K562 (cell line): ENCODE results near the gene LPCAT3. TPM values are rescaled to one million over a fixed set of nuclear protein-coding genes. Genes with fewer than 3 reads are reported as not detected.
A peak's percentile ranks its signal among the peaks of the same experiment; 100 is the strongest.

Experiments
- ATAC-seq: fragments of 200-7000 bp; cut with Tn5 transposase; 3 replicates; pipeline ENCODE4 v1.9.1; 2020; ENCODE audit warnings: moderate library complexity
- BruUV-seq: library from RNA; stranded (reverse); fragments of 400-500 nt; replicated peaks from 2 replicates; lab custom pipeline; 2021; lab: Mats Ljungman, UMichigan
- CTCF ChIA-PET: fragments of 300-600 bp; formaldehyde crosslinking; extraction: SDS; loops from one replicate; lab custom pipeline; 2021; ENCODE audit warnings: low intra/inter-chr PET ratio; lab: Yijun Ruan, JAX
- POLR2A ChIA-PET: fragments of 300-600, 350-650 bp; sonication (Branson Sonifier 250); formaldehyde crosslinking; extraction: SDS; loops from one replicate; lab custom pipeline; 2021; ENCODE audit warnings: antibody characterized with exemption, inconsistent platforms; lab: Yijun Ruan, JAX
- DNase-seq, 4 experiments: peaks; one replicate each; pipeline versions ENCODE4 v3.0.0 to v3.0.0-alpha.2; 2011 to 2018; ENCODE audit warnings: low spot score in 3 of 4, mixed read lengths in 3 of 4; ENCODE audit errors: extremely low read depth in 1 of 4
- FAIRE-seq: peaks from 2 replicates; lab custom pipeline; 2011; peaks lifted over from hg19 to GRCh38; lab: Jason Lieb, UNC
- H2AFZ ChIP-seq: 2 replicates; pipeline ENCODE4 v1.6.0; 2011; ENCODE audit warnings: low read depth, low read length, control low read depth, inconsistent platforms
- H3K27ac ChIP-seq: fragments of 200-600 bp; 3 replicates; pipeline ENCODE4 v1.8.0; 2011; ENCODE audit warnings: low read depth, mild to moderate bottlenecking, control low read depth, inconsistent platforms, low read length, moderate library complexity, mixed read lengths; ENCODE audit errors: extremely low read depth
- H3K27me3 ChIP-seq, 2 experiments: fragments of 300-600 bp in 1 of 2; 2 replicates in 1 of 2; 3 replicates in 1 of 2; pipeline versions ENCODE4 v1.6.0 to v1.8.0; 2011; ENCODE audit warnings: inconsistent platforms in 2 of 2, low read length in 2 of 2, mild to moderate bottlenecking in 1 of 2, mixed read lengths in 1 of 2, moderate library complexity in 1 of 2; ENCODE audit not compliant: control insufficient read depth in 2 of 2, insufficient read depth in 2 of 2
- H3K36me3 ChIP-seq: fragments of 300-600 bp; 3 replicates; pipeline ENCODE4 v1.8.0; 2011; ENCODE audit warnings: mild to moderate bottlenecking, low read length, inconsistent platforms; ENCODE audit not compliant: control insufficient read depth, insufficient read depth
- H3K4me1 ChIP-seq, 2 experiments: fragments of 200-600 bp in 1 of 2; replicated peaks in 1 of 2; 2 replicates in 1 of 2; 3 replicates in 1 of 2; pipeline versions ENCODE4 v1.5.1 to v1.8.0; 2011; ENCODE audit warnings: inconsistent platforms in 2 of 2, low read length in 2 of 2, mild to moderate bottlenecking in 1 of 2, mixed read lengths in 1 of 2, moderate library complexity in 1 of 2; ENCODE audit not compliant: control insufficient read depth in 2 of 2, insufficient read depth in 2 of 2
- H3K4me2 ChIP-seq: 2 replicates; pipeline ENCODE4 v1.6.1; 2011; ENCODE audit warnings: low read length, control low read depth, inconsistent platforms, mixed read lengths; ENCODE audit not compliant: insufficient read depth
- H3K4me3 ChIP-seq: fragments of 200-600 bp; sonication (generic), shearing (Covaris generic); 2 replicates; pipeline ENCODE4 v1.5.1; 2016; ENCODE audit warnings: control low read depth, inconsistent platforms
- H3K79me2 ChIP-seq: fragments of 200-600 bp; 3 replicates; pipeline ENCODE4 v1.8.0; 2011; ENCODE audit warnings: low read length, inconsistent platforms; ENCODE audit not compliant: control insufficient read depth, insufficient read depth
- H3K9ac ChIP-seq, 2 experiments: 2 replicates each; pipeline versions ENCODE4 v1.6.0 to v1.6.1; 2011; ENCODE audit warnings: low read depth in 2 of 2, low read length in 2 of 2, control low read depth in 1 of 2, inconsistent platforms in 1 of 2, mild to moderate bottlenecking in 1 of 2, mixed read lengths in 1 of 2; ENCODE audit not compliant: insufficient read depth in 1 of 2
- H3K9me1 ChIP-seq: one replicate; pipeline ENCODE4 v1.6.0; 2011; ENCODE audit warnings: inconsistent platforms, mild to moderate bottlenecking, low read length, moderate library complexity; ENCODE audit not compliant: control insufficient read depth, insufficient read depth
- H3K9me3 ChIP-seq: replicated peaks from 2 replicates; pipeline ENCODE4 v1.5.1; 2011; ENCODE audit warnings: low read depth, low read length, inconsistent platforms; ENCODE audit not compliant: control insufficient read depth, insufficient read depth
- H4K20me1 ChIP-seq: replicated peaks from 2 replicates; pipeline ENCODE4 v1.6.1; 2011; ENCODE audit warnings: low read length, inconsistent platforms, mixed read lengths; ENCODE audit not compliant: control insufficient read depth, insufficient read depth
- E4F1 ChIP-seq: fragments of 250-450 bp; sonication (Bioruptor Pico); IDR thresholded peaks from 2 replicates; pipeline ENCODE4 v1.5.0; 2021; ENCODE audit warnings: mild to moderate bottlenecking, borderline replicate concordance
- HDGF ChIP-seq: fragments of 450-650 bp; IDR thresholded peaks from 2 replicates; pipeline ENCODE4 v1.6.1; 2016
- RBFOX2 ChIP-seq: fragments of 200-400 bp; formaldehyde crosslinking; IDR thresholded peaks from 2 replicates; pipeline ENCODE4 v1.6.1; 2017; ENCODE audit warnings: low read depth, mild to moderate bottlenecking, low read length, moderate library complexity
- TRIM25 ChIP-seq: fragments of 450-650 bp; IDR thresholded peaks from 2 replicates; pipeline ENCODE4 v1.7.0; 2016; ENCODE audit warnings: borderline replicate concordance
- ZNF408 ChIP-seq: fragments of 250-450 bp; sonication (Bioruptor Pico); IDR thresholded peaks from 2 replicates; pipeline ENCODE4 v1.4.0; 2020; ENCODE audit warnings: low read depth, mild to moderate bottlenecking, moderate library complexity
- WGBS: fragments of 100-300 bp; shearing (Covaris generic); methylation state at CpG from one replicate; pipeline ENCODE4 v1.1.6; 2016; ENCODE audit warnings: low coverage, mixed read lengths; ENCODE audit not compliant: insufficient coverage; ENCODE audit errors: missing lambda C conversion rate; 5-methylcytosine and 5-hydroxymethylcytosine counted together
- in situ Hi-C: fragments of 300-500 bp; cut with MboI; formaldehyde crosslinking; loops from 4 replicates; pipeline ENCODE4 v1.15.0; 2018; ENCODE audit warnings: inconsistent platforms, mixed read lengths
- intact Hi-C: fragments of 100-400 bp; cut with micrococcal nuclease; formaldehyde crosslinking; loops from 2 replicates; pipeline ENCODE4 v1.14.2; 2022
- polyA plus RNA-seq, 8 experiments: library from polyadenylated mRNA; depleted of rRNA in 4 of 8; stranded (reverse) in 5 of 8; unstranded in 3 of 8; fragments of >200 nt; fragmentation: Nextera tagmentation in 2 of 8; fragmentation: Illumina TruSeq in 1 of 8; extraction: Ambion mirVana in 2 of 8; extraction: Trizol in 1 of 8; gene quantifications; 2 replicates each; pipeline versions ENCODE4 v1.2.1 to v1.2.3, GENCODE V29; 2011 to 2014; ENCODE audit warnings: inconsistent platforms in 1 of 8, missing spikeins in 1 of 8
- total RNA-seq, 7 experiments: library from RNA; depleted of rRNA in 6 of 7; stranded (reverse); fragments of >200 nt in 6 of 7; fragmentation: Illumina TruSeq in 2 of 7; extraction: Trizol in 2 of 7; gene quantifications; 2 replicates each; pipeline versions ENCODE4 v1.2.1 to v1.2.3, GENCODE V29; 2011 to 2021; ENCODE audit warnings: low replicate concordance in 1 of 7

The LPCAT3 gene
- total and polyA plus RNA-seq, 9 of the 15 experiments (the other 6 are each of a cell fraction or from before 2014, with no cell fraction given) = 4.9 to 52.5 (median 25.3) TPM

GRCh38 chr12:6967651-6968100 is 50.6 kb downstream of the LPCAT3 start:
- Histone ChIP-seq H3K9me1 (no peaks in the 10 kb centered on the region), H4K20me1 (no peaks in the 10 kb centered on the region), H3K9ac (peak overlapping the region; percentile 79 to 99; a peak in 3 of 4 replicates), H3K9me3 (no peaks in the 10 kb centered on the region), H3K27me3 (no peaks in the 10 kb centered on the region), H3K27ac (peak overlapping the region; percentile 99; the same call in 2 of the 3 replicates), H3K4me1 (peaks cover 40 to 47% of the 10 kb centered on the region in 2 experiments), H3K4me3 (no peak overlapping the region), H2AFZ (no peak overlapping the region), H3K4me2 (no peak overlapping the region), H3K79me2 (peaks cover 57% of the 10 kb centered on the region), H3K36me3 (peaks cover 58% of the 10 kb centered on the region)
- DNase-seq (no peak), ATAC-seq (no peak), FAIRE-seq (no peak)
- POLR2A ChIA-PET = interaction anchor here (0.8 to 3.0 kb wide), 3 partner anchors 21 to 71 kb away, joined by 3 to 10 read pairs (median 5); partner anchors contain the start of genes C12orf57 and RNU7-1
- intact Hi-C loops = loop anchor here (10.0 kb wide), 1 partner anchor 217 kb away; the partner anchor contains the start of gene PEX5
- no TSS peak for BruUV-seq
- 90% methylated on average over 7 of the region's 10 CpGs for WGBS
- CTCF ChIA-PET = no interaction called here
- in situ Hi-C loops = no loop called here
- TF ChIP-seq ZNF408 (no peak), HDGF (no peak), E4F1 (CRISPR knock-in tag) (no peak), TRIM25 (no peak), RBFOX2 (0 out of 2 replicates have a peak, but pooled peaks have one; percentile 30)
